Choroid plexus epithelial cell (primary cell): Measurements from ENCODE around the gene DDOST.

Experiments used
- DNase-seq: peaks from one replicate; pipeline ENCODE4 v3.0.0-alpha.2; 2010; ENCODE audit warnings: low read depth
- H3K4me3 ChIP-seq: 2 replicates; pipeline ENCODE4 v1.5.1; 2011; ENCODE audit warnings: low read depth, mild to moderate bottlenecking, control low read depth, low read length, moderate library complexity
- CTCF ChIP-seq: conservative IDR thresholded peaks from 2 replicates; pipeline ENCODE4 v1.5.1; 2011; ENCODE audit warnings: low read depth, mild to moderate bottlenecking, control low read depth, inconsistent platforms, low read length, moderate library complexity

DDOST gene

GRCh38 chr1:20630729-20631128, 30.4 kb downstream of the DDOST start:
- DNase-seq, result no peak
- no peak overlapping the region for H3K4me3 ChIP-seq
- no peak for TF ChIP-seq CTCF

GRCh38 chr1:20626524-20626923, 34.6 kb downstream of the DDOST start:
- no peak for DNase-seq
- H3K4me3 ChIP-seq, result no peak overlapping the region
- no peak for TF ChIP-seq CTCF

- H3K4me3 ChIP-seq, result no peak overlapping the region
- no peak for TF ChIP-seq CTCF
- DNase-seq, result no peak
Observed at GRCh38 chr1:20626098-20626427, 35.1 kb downstream of the DDOST start.

- no peak for DNase-seq
- no peak overlapping the region for H3K4me3 ChIP-seq
- TF ChIP-seq CTCF, result no peak
Observed at GRCh38 chr1:20625176-20626097, 35.7 kb downstream of the DDOST start.

- no peak for DNase-seq
- no peak overlapping the region for H3K4me3 ChIP-seq
- TF ChIP-seq CTCF, result no peak
Observed at GRCh38 chr1:20624709-20625108, 36.5 kb downstream of the DDOST start.

- no peak for DNase-seq
- no peak overlapping the region for H3K4me3 ChIP-seq
Observed at GRCh38 chr1:20621012-20621411, 40.2 kb downstream of the DDOST start.

More at GRCh38 chr1:20621012-20621411, 40.2 kb downstream of the DDOST start:
- no peak for TF ChIP-seq CTCF
